OCI-LY7 (cell line): ENCODE results near the gene SLC26A9. TPM values are rescaled to one million over a fixed set of nuclear protein-coding genes. Genes with fewer than 3 reads are reported as not detected.

Experiments
- BruUV-seq: library from RNA; stranded (reverse); fragments of 400-500 nt; replicated peaks from 2 replicates; lab custom pipeline; 2021; lab: Mats Ljungman, UMichigan
- CTCF ChIA-PET: fragments of 300-600 bp; sonication (Branson Sonifier 250); formaldehyde crosslinking; loops from one replicate; lab custom pipeline; 2022; ENCODE audit warnings: antibody characterized with exemption; ENCODE audit not compliant: unreplicated experiment; lab: Charles Lee
- POLR2A ChIA-PET: fragments of 300-600 bp; sonication (Branson Sonifier 250); formaldehyde crosslinking; loops from one replicate; lab custom pipeline; 2022; ENCODE audit warnings: antibody characterized with exemption; lab: Charles Lee
- DNase-seq: peaks from one replicate; pipeline ENCODE4 v3.0.0-alpha.2; 2015; ENCODE audit warnings: low spot score
- H2AFZ ChIP-seq: fragments of 200-600 bp; sonication (generic), shearing (Covaris generic); 2 replicates; pipeline ENCODE4 v1.6.1; 2014; ENCODE audit warnings: mild to moderate bottlenecking, antibody characterized with exemption, low read length, moderate library complexity
- H3K27ac ChIP-seq: fragments of 200-600 bp; sonication (generic); 2 replicates; pipeline ENCODE4 v1.5.1; 2014; ENCODE audit warnings: mixed run types, low read depth, mild to moderate bottlenecking, moderate library complexity, low read length, inconsistent platforms; ENCODE audit not compliant: poor library complexity, severe bottlenecking
- H3K36me3 ChIP-seq: fragments of 200-600 bp; sonication (generic); 2 replicates; pipeline ENCODE4 v1.6.1; 2014; ENCODE audit warnings: mild to moderate bottlenecking, antibody characterized with exemption, low read length, moderate library complexity, mixed read lengths; ENCODE audit not compliant: insufficient read depth
- H3K4me1 ChIP-seq: fragments of 200-600 bp; sonication (generic); 2 replicates; pipeline ENCODE4 v1.5.1; 2014; ENCODE audit warnings: mild to moderate bottlenecking, low read length; ENCODE audit not compliant: insufficient read depth, poor library complexity, severe bottlenecking
- H3K4me2 ChIP-seq: fragments of 200-600 bp; sonication (generic); 2 replicates; pipeline ENCODE4 v1.6.1; 2014; ENCODE audit warnings: mild to moderate bottlenecking, low read length
- H3K4me3 ChIP-seq: fragments of 200-600 bp; sonication (generic); 2 replicates; pipeline ENCODE4 v1.5.1; 2014; ENCODE audit warnings: mild to moderate bottlenecking, low read depth, low read length; ENCODE audit not compliant: poor library complexity, severe bottlenecking
- H3K79me2 ChIP-seq: fragments of 200-600 bp; sonication (generic); 2 replicates; pipeline ENCODE4 v1.6.1; 2016; ENCODE audit warnings: low read depth, mild to moderate bottlenecking, low read length, moderate library complexity, mixed read lengths; ENCODE audit not compliant: insufficient read depth
- H3K9me2 ChIP-seq: fragments of 200-600 bp; sonication (generic); 2 replicates; pipeline ENCODE4 v1.6.1; 2016; ENCODE audit warnings: mild to moderate bottlenecking, low read length, mixed read lengths; ENCODE audit not compliant: insufficient read depth
- H3K9me3 ChIP-seq: fragments of 200-600 bp; sonication (generic); 2 replicates; pipeline ENCODE4 v1.6.1; 2014; ENCODE audit warnings: mild to moderate bottlenecking, mixed run types, low read length, mixed read lengths
- H4K20me1 ChIP-seq: fragments of 200-600 bp; sonication (generic); 2 replicates; pipeline ENCODE4 v1.6.1; 2014; ENCODE audit warnings: mild to moderate bottlenecking, antibody characterized with exemption, low read length, moderate library complexity, mixed read lengths; ENCODE audit not compliant: insufficient read depth
- EZH2phosphoT487 ChIP-seq: fragments of 200-600 bp; sonication (generic); IDR thresholded peaks from 2 replicates; pipeline ENCODE4 v1.6.1; 2018; ENCODE audit warnings: low read depth, borderline replicate concordance, mild to moderate bottlenecking, mixed run types, antibody characterized with exemption, low read length, moderate library complexity, mixed read lengths
- intact Hi-C: fragments of 100-400 bp; cut with micrococcal nuclease; formaldehyde crosslinking; loops from one replicate; pipeline ENCODE4 v1.10.0; 2022; ENCODE audit not compliant: unreplicated experiment
- total RNA-seq, 2 experiments: library from RNA; depleted of rRNA in 1 of 2; stranded (reverse); fragments of >200 nt in 1 of 2; shearing (Covaris generic) in 1 of 2; gene quantifications; 2 replicates each; pipeline ENCODE4 v1.2.3, GENCODE V29; 2014 to 2022
- TF ChIP-seq, protein P1 (sequence below): fragments of 200-600 bp; sonication (generic); conservative IDR thresholded peaks from 2 replicates; pipeline ENCODE4 v1.5.1; 2014; ENCODE audit warnings: mild to moderate bottlenecking, antibody characterized with exemption, low read length, moderate library complexity, mixed read lengths

The SLC26A9 gene
- total RNA-seq, 2 experiments from 2014 or later = not detected

DNA sequence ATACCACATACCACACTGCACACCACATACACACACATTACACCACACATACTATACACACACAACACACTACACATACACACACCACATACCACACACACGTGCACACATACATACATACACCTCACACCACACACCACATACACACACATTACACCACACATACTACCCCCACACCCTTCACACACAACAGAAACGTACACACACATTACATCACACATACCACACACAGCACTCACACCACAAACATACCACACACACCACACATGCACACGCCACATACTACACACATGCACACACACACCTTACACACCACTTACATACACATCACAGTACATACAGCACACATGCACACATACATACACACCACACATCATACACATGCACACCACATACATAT is 31.5 kb upstream of the SLC26A9 start:
- Histone ChIP-seq H3K27ac (no peak overlapping the region), H3K4me1 (no peaks in the 10 kb centered on the region), H3K9me2 (no peaks in the 10 kb centered on the region), H3K4me3 (no peak overlapping the region), H2AFZ (no peak overlapping the region), H4K20me1 (no peaks in the 10 kb centered on the region), H3K9me3 (no peaks in the 10 kb centered on the region), H3K36me3 (no peaks in the 10 kb centered on the region), H3K79me2 (no peaks in the 10 kb centered on the region), H3K4me2 (no peak overlapping the region)
- TF ChIP-seq, protein P1, sequence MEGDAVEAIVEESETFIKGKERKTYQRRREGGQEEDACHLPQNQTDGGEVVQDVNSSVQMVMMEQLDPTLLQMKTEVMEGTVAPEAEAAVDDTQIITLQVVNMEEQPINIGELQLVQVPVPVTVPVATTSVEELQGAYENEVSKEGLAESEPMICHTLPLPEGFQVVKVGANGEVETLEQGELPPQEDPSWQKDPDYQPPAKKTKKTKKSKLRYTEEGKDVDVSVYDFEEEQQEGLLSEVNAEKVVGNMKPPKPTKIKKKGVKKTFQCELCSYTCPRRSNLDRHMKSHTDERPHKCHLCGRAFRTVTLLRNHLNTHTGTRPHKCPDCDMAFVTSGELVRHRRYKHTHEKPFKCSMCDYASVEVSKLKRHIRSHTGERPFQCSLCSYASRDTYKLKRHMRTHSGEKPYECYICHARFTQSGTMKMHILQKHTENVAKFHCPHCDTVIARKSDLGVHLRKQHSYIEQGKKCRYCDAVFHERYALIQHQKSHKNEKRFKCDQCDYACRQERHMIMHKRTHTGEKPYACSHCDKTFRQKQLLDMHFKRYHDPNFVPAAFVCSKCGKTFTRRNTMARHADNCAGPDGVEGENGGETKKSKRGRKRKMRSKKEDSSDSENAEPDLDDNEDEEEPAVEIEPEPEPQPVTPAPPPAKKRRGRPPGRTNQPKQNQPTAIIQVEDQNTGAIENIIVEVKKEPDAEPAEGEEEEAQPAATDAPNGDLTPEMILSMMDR = no peak
- no peak for TF ChIP-seq EZH2phosphoT487
- intact Hi-C loops = no loop called here
- CTCF ChIA-PET = no interaction called here
- DNase-seq = no peak
- POLR2A ChIA-PET = no interaction called here
- no TSS peak for BruUV-seq

DNA sequence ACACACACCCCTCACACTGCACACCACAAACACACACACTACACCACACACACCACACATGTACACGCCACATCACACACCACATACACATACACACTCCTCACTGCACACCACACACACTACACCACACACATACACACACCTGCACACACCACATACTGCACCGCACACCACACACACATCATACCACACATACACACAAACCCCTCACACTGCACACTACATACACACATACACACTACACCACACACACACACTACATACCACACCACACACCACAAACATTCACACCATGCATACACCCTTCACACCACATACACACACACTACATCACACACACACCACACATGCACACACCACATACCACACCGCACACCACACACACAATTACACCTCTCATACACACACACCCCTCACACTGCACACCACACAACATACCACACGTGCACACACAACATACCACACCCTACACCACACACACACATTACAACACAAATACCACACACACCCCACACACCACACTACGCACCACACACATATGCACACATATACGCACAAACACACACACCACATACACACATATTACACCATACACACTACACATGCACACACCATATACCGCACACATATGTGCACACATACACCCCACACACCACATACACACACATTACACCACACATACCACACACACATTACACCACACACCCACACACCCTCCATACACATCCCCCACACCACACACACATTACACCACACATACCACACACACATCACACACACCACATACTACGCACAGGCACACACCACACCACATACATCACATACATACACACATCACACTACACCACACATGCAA is 30.3 kb upstream of the SLC26A9 start:
- H3K27ac ChIP-seq = no peak overlapping the region
- no peak for DNase-seq
- no peaks in the 10 kb centered on the region for H3K9me2 ChIP-seq
- no peak overlapping the region for H2AFZ ChIP-seq
- H3K79me2 ChIP-seq = no peaks in the 10 kb centered on the region
- no TSS peak for BruUV-seq
- H3K4me1 ChIP-seq = no peaks in the 10 kb centered on the region
- no peak overlapping the region for H3K4me3 ChIP-seq
- no peak for TF ChIP-seq EZH2phosphoT487
- H4K20me1 ChIP-seq = no peaks in the 10 kb centered on the region
- POLR2A ChIA-PET = no interaction called here
- no peaks in the 10 kb centered on the region for H3K36me3 ChIP-seq
- H3K4me2 ChIP-seq = no peak overlapping the region
- H3K9me3 ChIP-seq = no peaks in the 10 kb centered on the region
- intact Hi-C loops = no loop called here
- CTCF ChIA-PET = no interaction called here

- no peak for DNase-seq
- TF ChIP-seq, protein P1 = no peak
- TF ChIP-seq EZH2phosphoT487 = no peak
- H3K4me2 ChIP-seq = no peak overlapping the region
- no peaks in the 10 kb centered on the region for H3K9me2 ChIP-seq
- H3K27ac ChIP-seq = no peak overlapping the region
- H2AFZ ChIP-seq = no peak overlapping the region
- no peaks in the 10 kb centered on the region for H3K4me1 ChIP-seq
- no peaks in the 10 kb centered on the region for H4K20me1 ChIP-seq
- no TSS peak for BruUV-seq
- no peak overlapping the region for H3K4me3 ChIP-seq
- H3K36me3 ChIP-seq = no peaks in the 10 kb centered on the region
- intact Hi-C loops = no loop called here
- ChIA-PET CTCF (no interaction called here), POLR2A (no interaction called here)
- H3K9me3 ChIP-seq = no peaks in the 10 kb centered on the region
- no peaks in the 10 kb centered on the region for H3K79me2 ChIP-seq
These were observed 29.4 kb upstream of the SLC26A9 start for GRCh38 chr1:205972491-205973168.
